Suprapubic skin (tissue), 4 donors: ENCODE results near the gene CFAP46. TPM values are rescaled to one million over a fixed set of nuclear protein-coding genes. Genes with fewer than 3 reads are reported as not detected.

Source experiments
- DNase-seq, 2 donors: peaks; one replicate each; pipeline ENCODE4 v3.0.0-alpha.2; 2019; ENCODE audit warnings: low spot score in 2 of 2
- H3K27ac ChIP-seq: fragments of 200-600 bp; sonication (generic); one replicate; pipeline ENCODE4 v1.5.1; 2019
- H3K27me3 ChIP-seq: fragments of 200-600 bp; sonication (generic); one replicate; pipeline ENCODE4 v1.5.1; 2019
- H3K36me3 ChIP-seq: fragments of 200-600 bp; sonication (generic); one replicate; pipeline ENCODE4 v1.5.1; 2019
- H3K4me1 ChIP-seq: fragments of 200-600 bp; sonication (generic); one replicate; pipeline ENCODE4 v1.5.1; 2019
- H3K4me3 ChIP-seq: fragments of 200-600 bp; sonication (generic); one replicate; pipeline ENCODE4 v1.5.1; 2019; ENCODE audit warnings: mild to moderate bottlenecking
- H3K9me3 ChIP-seq: fragments of 200-600 bp; sonication (generic); one replicate; pipeline ENCODE4 v1.5.1; 2019
- CTCF ChIP-seq, 2 donors: fragments of 200-600 bp in 1 of 2; fragments of 450-650 bp in 1 of 2; sonication (generic) in 1 of 2; IDR thresholded peaks; one replicate each; pipeline ENCODE4 v1.5.1; 2016 to 2019; ENCODE audit warnings: antibody characterized with exemption in 2 of 2, mild to moderate bottlenecking in 1 of 2, moderate library complexity in 1 of 2
- EP300 ChIP-seq: sonication (generic); formaldehyde crosslinking; IDR thresholded peaks from one replicate; pipeline ENCODE4 v1.6.1; 2017; ENCODE audit warnings: antibody characterized with exemption
- POLR2A ChIP-seq, 2 donors: fragments of 450-650 bp; IDR thresholded peaks; one replicate each; pipeline ENCODE4 v1.6.1; 2017; ENCODE audit warnings: antibody characterized with exemption in 2 of 2, mild to moderate bottlenecking in 2 of 2, moderate library complexity in 2 of 2
- POLR2AphosphoS5 ChIP-seq, 3 donors: sonication (generic); formaldehyde crosslinking; IDR thresholded peaks; one replicate each; pipeline ENCODE4 v1.6.1; 2017; ENCODE audit warnings: antibody characterized with exemption in 3 of 3
- WGBS: methylation state at CpG from one replicate; pipeline ENCODE4 v1.1.5; 2018; 5-methylcytosine and 5-hydroxymethylcytosine counted together
- total RNA-seq, 4 donors: library from RNA; depleted of rRNA; stranded (reverse); fragments of >200 nt; gene quantifications; one replicate each; pipeline ENCODE4 v1.1.0, GENCODE V29; 2016

Gene CFAP46
- total RNA-seq, 4 donors from 2014 or later = 0.11 to 0.21 TPM; not detected in 2

- TF ChIP-seq CTCF (IDR thresholded peaks at IDR 0.05) (no peak), POLR2AphosphoS5 (IDR thresholded peaks at IDR 0.05) (no peak), POLR2A (IDR thresholded peaks at IDR 0.05) (no peak)
- peaks cover 8% of the 10 kb centered on the region for H3K4me1 ChIP-seq
- no peaks in the 10 kb centered on the region for H3K36me3 ChIP-seq
- no peak overlapping the region for H3K27ac ChIP-seq
- WGBS = 40% methylated on average over 8 of the region's 14 CpGs
- H3K27me3 ChIP-seq = peaks cover 40% of the 10 kb centered on the region
- no peak overlapping the region for H3K4me3 ChIP-seq
- H3K9me3 ChIP-seq = no peaks in the 10 kb centered on the region
- DNase-seq = peak; percentile 45 to 75
These were observed 77.2 kb downstream of the CFAP46 start for GRCh38 chr10:132865171-132865631.

GRCh38 chr10:132862485-132863420, 79.6 kb downstream of the CFAP46 start:
- DNase-seq = peak; percentile 50 to 76
- TF ChIP-seq POLR2AphosphoS5 (IDR thresholded peaks at IDR 0.05) (no peak), EP300 (no peak), CTCF (IDR thresholded peaks at IDR 0.05) (no peak), POLR2A (IDR thresholded peaks at IDR 0.05) (no peak)
- H3K27ac ChIP-seq = no peak overlapping the region
- H3K9me3 ChIP-seq = no peaks in the 10 kb centered on the region
- no peaks in the 10 kb centered on the region for H3K36me3 ChIP-seq
- 33% methylated on average over 26 of the region's 34 CpGs for WGBS
- H3K4me3 ChIP-seq = no peak overlapping the region
- H3K4me1 ChIP-seq = peaks cover 8% of the 10 kb centered on the region
- H3K27me3 ChIP-seq = peaks cover 40% of the 10 kb centered on the region

GRCh38 chr10:132861884-132862461, 80.4 kb downstream of the CFAP46 start:
- H3K4me1 ChIP-seq = peaks cover 8% of the 10 kb centered on the region

GRCh38 chr10:132861116-132861691, 81.2 kb downstream of the CFAP46 start:
- Histone ChIP-seq H3K9me3 (peaks cover under 1% of the 10 kb centered on the region), H3K4me3 (no peak overlapping the region), H3K36me3 (no peaks in the 10 kb centered on the region), H3K27ac (no peak overlapping the region), H3K4me1 (peaks cover 8% of the 10 kb centered on the region), H3K27me3 (peaks cover 40% of the 10 kb centered on the region)
- 70% methylated on average over 18 of the region's 22 CpGs for WGBS
- DNase-seq = peak; percentile 61 to 68
- no peak for TF ChIP-seq EP300
- no peak for TF ChIP-seq POLR2A (IDR thresholded peaks at IDR 0.05)
- no peak for TF ChIP-seq CTCF (IDR thresholded peaks at IDR 0.05)
- no peak for TF ChIP-seq POLR2AphosphoS5 (IDR thresholded peaks at IDR 0.05)

More at GRCh38 chr10:132861884-132862461, 80.4 kb downstream of the CFAP46 start:
- peak; percentile 56 to 79 for DNase-seq
- WGBS = 60% methylated on average over 1 of the region's 24 CpGs
- TF ChIP-seq POLR2A (IDR thresholded peaks at IDR 0.05) (no peak), POLR2AphosphoS5 (IDR thresholded peaks at IDR 0.05) (no peak), EP300 (no peak), CTCF (IDR thresholded peaks at IDR 0.05) (no peak)
- Histone ChIP-seq H3K4me3 (no peak overlapping the region), H3K9me3 (no peaks in the 10 kb centered on the region), H3K27me3 (peaks cover 45% of the 10 kb centered on the region), H3K27ac (no peak overlapping the region), H3K36me3 (no peaks in the 10 kb centered on the region)

GRCh38 chr10:132860532-132860931, 81.8 kb downstream of the CFAP46 start:
- Histone ChIP-seq H3K27ac (no peak overlapping the region), H3K27me3 (peaks cover 37% of the 10 kb centered on the region), H3K4me3 (no peak overlapping the region), H3K4me1 (peaks cover 8% of the 10 kb centered on the region), H3K36me3 (no peaks in the 10 kb centered on the region), H3K9me3 (peaks cover 4% of the 10 kb centered on the region)
- TF ChIP-seq CTCF (IDR thresholded peaks at IDR 0.05) (no peak), POLR2AphosphoS5 (IDR thresholded peaks at IDR 0.05) (no peak), EP300 (no peak), POLR2A (IDR thresholded peaks at IDR 0.05) (no peak)
- DNase-seq = peak; percentile 50 to 71
- 54% methylated on average over 16 of the region's 16 CpGs for WGBS
